Stimulated activated CD8-positive, alpha-beta memory T cell treated with anti-CD3 and anti-CD28 coated beads, Interleukin-4, amount 100 ng/mL, for 1 hour (primary cell): ENCODE data around the gene GCNT2.
"Not testable (repeated sequence)": the region's sequence is repeated elsewhere in the genome, so short reads cannot be mapped to it uniquely, and the experiment has no call there.

Source experiments
- DNase-seq, 2 donors: peaks; one replicate each; pipeline ENCODE4 v3.0.0-alpha.2; 2020; ENCODE audit warnings: low read depth in 2 of 2, low spot score in 1 of 2

Gene GCNT2

GRCh38 chr6:10513544-10513943 lies 7.6 kb upstream of the GCNT2 start:
- no peak for DNase-seq

- DNase-seq = no peak
These were observed 6.9 kb upstream of the GCNT2 start for GRCh38 chr6:10514049-10514780.

DNA sequence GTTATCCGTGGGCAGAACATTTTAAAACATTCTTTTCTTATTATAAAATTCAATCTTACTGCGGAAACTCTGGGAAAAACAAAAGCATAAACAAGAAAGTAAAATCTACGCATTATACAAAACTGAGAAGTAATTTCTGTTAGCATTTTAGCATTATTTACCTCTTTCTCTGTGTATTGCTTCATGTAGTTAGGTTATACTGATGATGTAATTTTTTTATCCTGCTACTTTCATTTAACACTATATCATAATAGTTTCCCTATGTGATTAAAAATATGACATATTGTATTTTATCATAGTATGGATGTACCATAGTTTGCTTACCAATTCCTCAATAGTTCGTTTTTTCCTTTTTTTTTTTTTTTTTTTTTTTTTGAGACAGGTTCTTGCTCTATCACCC lies 4.2 kb upstream of the GCNT2 start:
- no peak for DNase-seq

DNA sequence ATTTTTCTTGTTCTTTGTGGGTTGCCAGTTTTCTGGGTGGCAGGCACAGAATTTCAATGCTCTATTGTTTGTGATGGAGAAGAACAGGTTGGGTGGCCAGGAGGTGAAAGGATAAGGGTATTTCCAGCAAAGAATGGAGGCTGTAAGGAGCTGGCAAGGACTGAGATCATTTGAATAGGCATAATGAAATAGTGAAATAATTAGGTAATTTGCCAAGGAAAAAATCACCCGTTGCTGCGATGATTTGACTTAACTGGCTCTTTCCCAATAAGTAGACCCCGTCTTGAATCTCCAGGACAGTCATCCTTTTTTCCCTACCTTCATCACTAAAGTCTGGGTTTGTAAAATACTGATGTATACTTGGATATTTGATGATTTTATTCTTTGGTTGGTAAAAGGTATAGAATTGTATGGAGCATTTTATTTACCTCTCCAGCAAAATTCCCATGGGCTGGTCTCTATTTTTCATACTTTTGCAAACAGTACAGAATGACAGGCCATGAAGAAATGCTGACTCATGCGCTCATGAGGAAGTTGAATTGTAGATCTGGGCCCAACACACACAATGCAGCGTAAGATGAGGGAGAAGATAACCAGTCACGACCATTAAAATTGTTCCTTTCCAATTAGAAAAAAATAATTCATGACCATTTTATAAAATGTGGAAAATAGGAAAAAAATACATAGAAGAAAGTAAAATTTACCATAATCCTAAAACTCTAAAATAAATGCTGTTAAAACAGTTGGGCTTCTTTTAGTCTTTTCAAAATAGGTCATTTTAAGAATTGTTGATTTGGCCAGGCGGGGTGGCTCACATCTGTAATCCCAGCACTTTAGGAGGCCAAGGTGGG lies 2.4 kb upstream of the GCNT2 start:
- no peak for DNase-seq

DNA sequence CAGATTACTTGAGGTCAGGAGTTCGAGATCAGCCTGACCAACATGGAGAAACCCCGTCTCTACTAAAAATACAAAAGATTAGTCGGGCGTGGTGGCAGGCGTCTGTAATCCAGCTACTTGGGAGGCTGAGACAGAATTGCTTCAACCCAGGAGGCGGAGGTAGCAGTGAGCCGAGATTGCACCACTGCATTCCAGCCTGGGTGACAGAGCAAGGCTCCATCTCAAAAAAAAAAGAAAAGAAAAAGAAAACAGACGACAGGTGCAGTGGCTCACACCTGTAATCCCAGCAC lies 1.8 kb upstream of the GCNT2 start:
- not testable (repeated sequence) for DNase-seq

- no peak for DNase-seq
These were observed 683 bp upstream of the GCNT2 start for GRCh38 chr6:10520468-10520867.

DNA sequence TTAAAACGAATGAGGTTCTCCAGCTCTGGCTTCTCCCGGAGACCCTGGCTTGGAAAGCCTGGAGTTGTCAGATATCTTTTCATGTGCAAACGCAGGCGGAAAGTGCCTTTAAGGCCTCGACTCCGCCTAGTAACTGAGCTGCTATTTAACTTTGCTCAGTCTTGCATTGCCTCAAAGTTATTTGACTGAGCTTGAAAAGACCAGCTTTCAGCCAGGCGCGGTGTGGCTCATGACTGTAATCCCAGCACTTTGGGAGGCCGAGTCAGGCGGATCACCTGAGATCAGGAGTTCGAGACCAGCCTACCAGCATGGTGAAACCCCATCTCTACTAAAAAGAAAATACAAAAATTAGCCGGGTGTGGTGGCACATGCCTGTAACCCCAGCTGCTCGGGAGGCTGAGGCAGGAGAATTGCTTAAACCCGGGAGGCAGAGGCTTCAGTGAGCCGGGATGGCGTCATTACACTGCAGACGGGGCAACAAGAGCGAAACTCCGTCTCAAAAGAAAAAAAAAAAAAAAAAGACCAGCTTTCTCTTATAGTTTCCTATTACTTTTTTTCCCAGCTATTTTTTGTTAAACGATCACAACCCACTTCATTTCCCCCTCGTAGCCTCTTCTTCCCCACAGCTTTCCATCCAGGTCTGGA lies 1.9 kb downstream of the GCNT2 start:
- no peak for DNase-seq

- DNase-seq = no peak
These were observed 5.0 kb downstream of the GCNT2 start for GRCh38 chr6:10526156-10526555.

GRCh38 chr6:10528158-10528981 lies 7.2 kb downstream of the GCNT2 start:
- no peak for DNase-seq

DNA sequence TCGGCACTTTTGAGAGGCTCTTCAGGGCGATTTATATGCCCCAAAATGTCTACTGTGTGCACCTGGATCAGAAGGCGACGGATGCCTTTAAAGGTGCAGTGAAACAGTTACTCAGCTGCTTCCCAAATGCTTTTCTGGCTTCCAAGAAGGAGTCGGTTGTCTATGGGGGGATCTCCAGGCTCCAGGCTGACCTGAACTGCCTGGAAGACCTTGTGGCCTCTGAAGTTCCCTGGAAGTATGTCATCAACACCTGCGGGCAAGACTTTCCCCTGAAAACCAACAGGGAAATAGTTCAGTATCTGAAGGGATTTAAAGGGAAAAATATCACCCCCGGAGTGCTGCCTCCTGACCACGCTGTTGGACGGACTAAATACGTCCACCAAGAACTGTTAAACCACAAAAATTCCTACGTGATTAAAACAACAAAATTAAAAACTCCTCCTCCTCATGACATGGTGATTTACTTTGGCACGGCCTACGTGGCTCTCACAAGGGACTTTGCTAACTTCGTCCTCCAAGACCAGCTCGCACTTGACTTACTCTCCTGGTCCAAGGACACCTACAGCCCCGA lies 8.2 kb downstream of the GCNT2 start:
- no peak for DNase-seq

GRCh38 chr6:10529828-10530374 lies 8.8 kb downstream of the GCNT2 start:
- not testable (repeated sequence) for DNase-seq

GRCh38 chr6:10531503-10531902 lies 10.4 kb downstream of the GCNT2 start:
- no peak for DNase-seq

DNA sequence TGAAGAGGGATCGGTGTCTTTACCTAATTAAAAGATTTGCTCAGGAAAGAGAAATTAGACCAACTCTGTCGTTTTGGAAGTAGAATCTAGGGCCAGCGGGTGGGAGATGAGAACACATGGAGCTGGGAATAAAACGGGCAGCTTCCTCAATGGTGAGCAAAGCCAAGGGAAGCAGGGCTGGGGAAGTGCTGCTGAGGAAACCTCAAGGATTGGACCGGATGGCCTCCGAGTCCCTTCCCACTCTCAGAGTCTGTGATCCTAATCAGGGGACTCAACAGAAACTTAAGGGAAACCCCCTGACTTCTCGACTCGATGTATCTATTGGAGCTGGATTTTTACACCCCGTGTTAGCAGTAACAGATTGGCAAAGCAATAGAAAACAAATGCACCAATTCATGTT lies 10.8 kb downstream of the GCNT2 start:
- DNase-seq = no peak

DNA sequence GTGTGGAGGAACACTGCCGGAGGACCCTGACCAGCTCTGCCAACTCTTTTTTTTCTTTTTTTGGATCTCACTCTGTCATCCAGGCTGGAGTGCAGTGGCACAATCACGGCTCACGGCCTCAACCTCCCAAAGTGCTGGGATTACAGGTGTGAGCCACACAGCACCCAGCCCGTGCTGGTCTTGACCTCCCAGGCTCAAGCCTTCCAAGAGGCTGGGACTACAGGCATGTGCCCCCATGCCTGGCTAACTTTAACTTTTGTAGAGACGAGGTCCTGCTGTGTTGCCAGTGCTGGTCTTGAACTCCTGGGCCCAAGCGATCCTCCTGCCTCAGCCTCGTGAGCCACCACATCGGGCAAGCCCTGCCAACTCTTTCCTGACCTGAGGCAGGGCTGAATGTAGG lies 11.2 kb downstream of the GCNT2 start:
- no peak for DNase-seq

DNA sequence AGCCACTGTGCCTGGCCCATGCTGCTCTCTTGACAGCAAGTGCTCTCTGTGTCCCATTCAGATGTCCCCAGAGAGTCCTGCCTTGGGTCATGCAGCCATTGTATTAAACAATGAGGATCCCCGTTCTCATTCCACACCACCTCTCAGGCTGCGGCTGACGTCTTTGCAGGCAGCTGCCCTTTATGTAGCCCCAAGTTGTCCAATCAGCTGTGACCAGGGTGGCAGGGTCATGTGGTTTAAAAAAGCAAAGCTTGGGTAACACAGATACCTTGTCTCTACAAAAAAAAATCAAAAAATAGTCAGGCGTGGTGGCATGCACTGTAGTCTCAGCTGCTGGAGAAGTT lies 13.2 kb downstream of the GCNT2 start:
- DNase-seq = no peak

GRCh38 chr6:10535193-10535592 lies 14.0 kb downstream of the GCNT2 start:
- DNase-seq = no peak

GRCh38 chr6:10537726-10538125 lies 16.6 kb downstream of the GCNT2 start:
- no peak for DNase-seq

GRCh38 chr6:10540073-10540746 lies 19.1 kb downstream of the GCNT2 start:
- no peak for DNase-seq

DNA sequence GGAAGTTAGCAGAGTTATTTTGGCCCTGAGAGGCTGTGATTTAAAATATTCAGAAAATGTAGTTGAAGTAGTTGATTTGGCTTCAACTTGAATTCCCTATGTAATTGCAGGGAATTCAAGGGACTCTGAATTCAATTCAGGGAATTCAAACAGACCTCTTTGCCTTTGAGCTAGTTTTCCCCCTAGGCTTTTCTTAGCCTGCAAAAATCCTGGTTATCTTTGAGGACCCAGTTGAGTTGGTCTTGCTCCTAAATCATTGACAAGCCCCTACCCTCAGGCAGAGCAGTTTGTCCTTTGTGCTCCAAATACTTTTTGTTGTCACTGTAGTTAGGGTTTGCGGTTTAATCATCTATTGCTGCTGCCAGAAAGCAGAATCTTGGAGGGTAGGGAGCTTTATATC lies 20.4 kb downstream of the GCNT2 start:
- DNase-seq = no peak

- DNase-seq = no peak
These were observed 21.1 kb downstream of the GCNT2 start for GRCh38 chr6:10542213-10542612.
